Posterior cingulate gyrus (tissue), 11 donors: Measurements from ENCODE around the gene RFX8.

ENCODE experiments used
- DNase-seq, 10 donors: peaks; one replicate each; pipeline versions ENCODE4 v3.0.0 to v3.0.0-alpha.2; 2020 to 2021; ENCODE audit warnings: mixed read lengths in 3 of 10
- intact Hi-C: fragments of 100-400 bp; cut with DNase I; formaldehyde crosslinking; loops from one replicate; pipeline ENCODE4 v1.15.1; 2023

RFX8 gene

GRCh38 chr2:101395545-101396315 lies 79.2 kb downstream of the RFX8 start:
- no peak for DNase-seq
- intact Hi-C loops, result no loop called here

- DNase-seq, result peak in 1 of 10 donors; percentile 68
- intact Hi-C loops, result loop anchor here (10.0 kb wide), 1 partner anchor 113 kb away; no protein-coding TSS in a partner anchor
These were observed 86.7 kb downstream of the RFX8 start for GRCh38 chr2:101388232-101388631.

- peak; percentile 57 to 98 (median 78) for DNase-seq
- intact Hi-C loops, result loop anchor here (1.0 to 10.0 kb wide), 2 partner anchors 45 to 112 kb away; no protein-coding TSS in a partner anchor
These were observed 87.6 kb downstream of the RFX8 start, which contains the start of gene CREG2 for GRCh38 chr2:101387151-101387834. Gene CREG2, minus strand, starts transcription at chr2:101387503. Its CDS starts 46 bp downstream, at chr2:101387457.

- peak in 6 of 10 donors; percentile 24 to 90 (median 56) for DNase-seq
- intact Hi-C loops, result loop anchor here (1.0 to 10.0 kb wide), 2 partner anchors 44 to 112 kb away; no protein-coding TSS in a partner anchor
These were observed 88.2 kb downstream of the RFX8 start for GRCh38 chr2:101386599-101387150.

GRCh38 chr2:101383016-101383541 lies 91.8 kb downstream of the RFX8 start:
- intact Hi-C loops, result loop anchor here (10.0 kb wide), 1 partner anchor 108 kb away; no protein-coding TSS in a partner anchor
- DNase-seq, result no peak

GRCh38 chr2:101382442-101382841 lies 92.5 kb downstream of the RFX8 start:
- no peak for DNase-seq
- intact Hi-C loops, result loop anchor here (10.0 kb wide), 1 partner anchor 108 kb away; no protein-coding TSS in a partner anchor

GRCh38 chr2:101380376-101380775 lies 94.5 kb downstream of the RFX8 start:
- DNase-seq, result peak in 2 of 10 donors; percentile 50 to 86
- intact Hi-C loops, result loop anchor here (10.0 kb wide), 1 partner anchor 106 kb away; no protein-coding TSS in a partner anchor

- no peak for DNase-seq
These were observed 95.8 kb downstream of the RFX8 start for GRCh38 chr2:101379091-101379490.

GRCh38 chr2:101375653-101376052 lies 99.3 kb downstream of the RFX8 start:
- intact Hi-C loops, result no loop called here
- DNase-seq, result no peak

More at GRCh38 chr2:101379091-101379490, 95.8 kb downstream of the RFX8 start:
- intact Hi-C loops, result no loop called here

GRCh38 chr2:101374821-101375561 lies 99.9 kb downstream of the RFX8 start:
- intact Hi-C loops, result no loop called here
- DNase-seq, result no peak

- DNase-seq, result no peak
- intact Hi-C loops, result no loop called here
These were observed 102.1 kb downstream of the RFX8 start for GRCh38 chr2:101372792-101373191.

GRCh38 chr2:101371636-101372035 lies 103.3 kb downstream of the RFX8 start:
- no peak for DNase-seq
- intact Hi-C loops, result no loop called here

GRCh38 chr2:101369100-101369499 lies 105.8 kb downstream of the RFX8 start:
- intact Hi-C loops, result no loop called here
- DNase-seq, result no peak

GRCh38 chr2:101368376-101368775 lies 106.5 kb downstream of the RFX8 start:
- intact Hi-C loops, result no loop called here

GRCh38 chr2:101367508-101367907 lies 107.4 kb downstream of the RFX8 start:
- DNase-seq, result no peak
- intact Hi-C loops, result no loop called here

More at GRCh38 chr2:101368376-101368775, 106.5 kb downstream of the RFX8 start:
- DNase-seq, result no peak

GRCh38 chr2:101364878-101365277 lies 110.0 kb downstream of the RFX8 start:
- intact Hi-C loops, result no loop called here
- peak in 7 of 10 donors; percentile 53 to 93 (median 64) for DNase-seq

GRCh38 chr2:101362777-101363176 lies 112.1 kb downstream of the RFX8 start:
- intact Hi-C loops, result no loop called here
- DNase-seq, result no peak

GRCh38 chr2:101362316-101362715 lies 112.6 kb downstream of the RFX8 start:
- DNase-seq, result no peak
- intact Hi-C loops, result no loop called here

- DNase-seq, result no peak
- intact Hi-C loops, result no loop called here
These were observed 113.4 kb downstream of the RFX8 start for GRCh38 chr2:101361522-101361921.

GRCh38 chr2:101361121-101361520 lies 113.8 kb downstream of the RFX8 start:
- intact Hi-C loops, result no loop called here
- no peak for DNase-seq
